Tibial nerve (tissue), 4 donors: ENCODE data around the gene ARRB1.

ENCODE experiments used
- EP300 ChIP-seq, 2 donors: sonication (generic); formaldehyde crosslinking; IDR thresholded peaks; one replicate each; pipeline ENCODE4 v1.6.1; 2017; ENCODE audit warnings: antibody characterized with exemption in 2 of 2, mild to moderate bottlenecking in 1 of 2
- TF ChIP-seq, protein P1 (sequence below), 5 experiments: fragments of 200-600 bp in 3 of 5; fragments of 450-650 bp in 2 of 5; sonication (generic) in 3 of 5; IDR thresholded peaks; one replicate each; pipeline ENCODE4 v1.5.1; 2016 to 2019; ENCODE audit warnings: antibody characterized with exemption in 5 of 5, mild to moderate bottlenecking in 3 of 5, moderate library complexity in 2 of 5

DNA sequence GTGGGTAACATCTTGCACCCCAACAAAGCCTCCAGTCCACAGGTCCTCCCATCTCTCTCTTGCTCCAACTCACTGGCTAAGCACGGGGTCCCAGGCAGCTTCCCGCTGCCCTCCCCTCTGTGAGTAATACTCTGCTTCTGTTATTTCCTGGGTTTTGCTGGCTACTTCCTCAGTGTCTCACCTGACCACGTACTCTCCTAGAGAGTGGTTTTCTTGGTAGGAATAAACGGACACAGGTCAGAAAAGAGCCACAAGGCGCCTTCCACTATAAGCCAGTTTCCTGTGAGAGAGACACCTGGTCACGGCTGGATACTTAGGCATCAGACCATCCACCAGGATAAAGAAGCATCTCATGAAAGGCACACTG lies 36.0 kb downstream of the ARRB1 start:
- TF ChIP-seq, protein P1, sequence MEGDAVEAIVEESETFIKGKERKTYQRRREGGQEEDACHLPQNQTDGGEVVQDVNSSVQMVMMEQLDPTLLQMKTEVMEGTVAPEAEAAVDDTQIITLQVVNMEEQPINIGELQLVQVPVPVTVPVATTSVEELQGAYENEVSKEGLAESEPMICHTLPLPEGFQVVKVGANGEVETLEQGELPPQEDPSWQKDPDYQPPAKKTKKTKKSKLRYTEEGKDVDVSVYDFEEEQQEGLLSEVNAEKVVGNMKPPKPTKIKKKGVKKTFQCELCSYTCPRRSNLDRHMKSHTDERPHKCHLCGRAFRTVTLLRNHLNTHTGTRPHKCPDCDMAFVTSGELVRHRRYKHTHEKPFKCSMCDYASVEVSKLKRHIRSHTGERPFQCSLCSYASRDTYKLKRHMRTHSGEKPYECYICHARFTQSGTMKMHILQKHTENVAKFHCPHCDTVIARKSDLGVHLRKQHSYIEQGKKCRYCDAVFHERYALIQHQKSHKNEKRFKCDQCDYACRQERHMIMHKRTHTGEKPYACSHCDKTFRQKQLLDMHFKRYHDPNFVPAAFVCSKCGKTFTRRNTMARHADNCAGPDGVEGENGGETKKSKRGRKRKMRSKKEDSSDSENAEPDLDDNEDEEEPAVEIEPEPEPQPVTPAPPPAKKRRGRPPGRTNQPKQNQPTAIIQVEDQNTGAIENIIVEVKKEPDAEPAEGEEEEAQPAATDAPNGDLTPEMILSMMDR (IDR thresholded peaks at IDR 0.05) = no peak
- TF ChIP-seq EP300 (IDR thresholded peaks at IDR 0.05) = no peak
